ENCODE results near the gene CDKAL1.

GRCh38 chr6:20709451-20709850 is 175.2 kb downstream of the CDKAL1 start:
- TF ChIP-seq POLR2AphosphoS5 (IDR thresholded peaks at IDR 0.05; ENCODE audit: insufficient read depth in 1 of 2, low read depth in 1 of 2): no peak
- TF ChIP-seq CTCF (IDR thresholded peaks at IDR 0.05): no peak

All from vagina (tissue), 2 donors.